HG02798 (cell line): Measurements from ENCODE around the gene AKAP6.
"Not testable (repeated sequence)": the region's sequence is repeated elsewhere in the genome, so short reads cannot be mapped to it uniquely, and the experiment has no call there.

Experiments
- ATAC-seq: cut with Tn5 transposase; IDR thresholded peaks from one replicate; pipeline ENCODE4 v1.9.1; 2021; ENCODE audit warnings: mild to moderate bottlenecking; ENCODE audit not compliant: unreplicated experiment, poor library complexity

Gene AKAP6

GRCh38 chr14:32434880-32435279 lies 105.8 kb downstream of the AKAP6 start:
- ATAC-seq = no peak

GRCh38 chr14:32435411-32435810 lies 106.3 kb downstream of the AKAP6 start:
- ATAC-seq = no peak

DNA sequence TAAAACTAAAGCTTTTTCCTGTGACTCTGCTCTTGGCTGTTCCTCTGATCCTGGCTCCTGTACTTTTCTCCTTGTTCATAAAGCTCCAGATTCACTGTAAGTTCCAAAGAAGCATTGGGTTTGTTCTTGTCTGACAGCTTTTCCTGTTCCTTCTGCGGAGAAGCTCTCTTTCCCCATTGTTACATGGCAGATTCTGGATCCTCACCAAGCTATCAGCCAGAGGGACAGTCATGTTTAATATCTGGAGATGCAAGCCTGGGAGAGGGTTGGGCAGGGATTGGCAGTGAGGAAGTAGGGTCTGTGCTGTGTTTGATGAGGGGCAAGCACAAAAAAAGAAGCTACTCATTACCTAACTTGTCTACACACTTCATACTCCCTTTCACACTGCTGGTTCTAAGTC lies 107.9 kb downstream of the AKAP6 start:
- ATAC-seq = no peak

DNA sequence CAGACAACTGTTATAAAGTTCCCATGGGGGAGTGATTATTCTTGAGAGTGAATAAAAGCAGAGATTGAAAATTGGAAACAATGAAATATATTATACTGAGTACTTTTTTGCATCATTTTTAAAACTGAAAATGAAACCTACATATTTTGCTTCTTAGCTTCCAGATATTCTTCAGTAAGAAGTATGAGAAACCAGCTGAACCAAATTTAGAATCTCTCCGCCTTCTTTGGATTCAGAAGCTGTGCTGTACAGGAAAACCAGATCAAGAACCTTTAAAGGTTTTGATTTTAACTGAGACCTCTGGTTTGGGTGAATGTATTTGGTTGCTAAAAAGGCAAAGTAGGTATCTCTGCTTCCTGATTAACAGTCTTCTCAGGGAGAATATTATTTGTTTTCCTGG lies 109.4 kb downstream of the AKAP6 start:
- ATAC-seq = no peak

DNA sequence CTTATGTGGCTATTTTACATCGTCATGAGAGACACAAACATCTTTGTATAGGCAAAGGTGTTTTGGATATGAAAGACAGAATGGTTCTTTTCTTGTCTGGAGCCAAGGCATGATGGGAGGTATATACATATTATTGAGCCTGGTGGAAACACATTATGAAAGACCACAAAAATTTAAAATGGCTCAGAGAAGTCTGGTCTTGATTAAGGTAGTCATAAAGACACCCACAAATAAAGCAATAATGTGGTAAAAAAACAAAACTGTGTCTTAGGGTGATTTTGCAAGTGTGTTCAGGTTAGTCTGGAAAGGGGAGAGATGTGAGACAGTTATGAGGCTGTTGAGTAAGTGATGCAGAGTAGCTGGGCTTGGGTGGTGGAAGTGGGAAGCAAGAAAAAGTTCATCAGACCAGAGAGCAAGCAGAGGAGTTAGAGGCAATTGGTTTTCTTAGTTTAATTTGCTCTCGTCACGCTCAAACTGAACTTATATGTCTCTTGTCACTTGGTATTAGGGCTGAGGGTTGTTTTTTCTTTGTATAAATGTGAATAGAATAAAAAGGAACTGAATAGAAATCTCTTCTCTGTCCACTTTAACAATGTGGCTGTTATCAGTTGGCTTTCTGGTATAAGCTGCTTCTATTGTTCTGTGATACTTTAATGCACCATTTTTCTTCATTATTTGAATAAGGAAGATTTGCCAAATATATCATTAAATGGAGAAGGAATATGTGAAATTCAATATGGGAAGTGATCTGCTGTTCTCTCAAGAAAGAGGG lies 115.0 kb downstream of the AKAP6 start:
- ATAC-seq = no peak

GRCh38 chr14:32447371-32447770 lies 118.3 kb downstream of the AKAP6 start:
- no peak for ATAC-seq

DNA sequence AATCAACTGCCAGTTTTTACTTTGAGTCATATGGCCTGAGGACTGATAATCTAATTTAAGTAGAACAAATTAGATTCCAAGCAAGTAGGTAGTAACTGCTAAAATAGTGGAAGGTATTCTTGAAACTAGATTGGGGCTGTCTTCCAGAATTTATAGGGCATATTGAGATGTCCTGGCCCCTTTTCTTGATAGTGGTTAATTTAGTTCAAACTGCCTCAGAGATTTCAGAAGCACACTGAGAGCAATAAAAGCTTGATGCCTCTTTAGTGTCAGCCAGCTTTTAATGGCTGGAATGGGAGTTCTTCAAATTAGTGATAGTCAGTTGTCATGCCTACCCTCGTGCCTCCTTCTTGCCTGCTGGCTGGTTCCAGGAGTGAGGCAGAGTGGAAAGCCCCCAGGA lies 120.5 kb downstream of the AKAP6 start:
- no peak for ATAC-seq

- no peak for ATAC-seq
Measured at GRCh38 chr14:32450919-32451675, 122.0 kb downstream of the AKAP6 start.

DNA sequence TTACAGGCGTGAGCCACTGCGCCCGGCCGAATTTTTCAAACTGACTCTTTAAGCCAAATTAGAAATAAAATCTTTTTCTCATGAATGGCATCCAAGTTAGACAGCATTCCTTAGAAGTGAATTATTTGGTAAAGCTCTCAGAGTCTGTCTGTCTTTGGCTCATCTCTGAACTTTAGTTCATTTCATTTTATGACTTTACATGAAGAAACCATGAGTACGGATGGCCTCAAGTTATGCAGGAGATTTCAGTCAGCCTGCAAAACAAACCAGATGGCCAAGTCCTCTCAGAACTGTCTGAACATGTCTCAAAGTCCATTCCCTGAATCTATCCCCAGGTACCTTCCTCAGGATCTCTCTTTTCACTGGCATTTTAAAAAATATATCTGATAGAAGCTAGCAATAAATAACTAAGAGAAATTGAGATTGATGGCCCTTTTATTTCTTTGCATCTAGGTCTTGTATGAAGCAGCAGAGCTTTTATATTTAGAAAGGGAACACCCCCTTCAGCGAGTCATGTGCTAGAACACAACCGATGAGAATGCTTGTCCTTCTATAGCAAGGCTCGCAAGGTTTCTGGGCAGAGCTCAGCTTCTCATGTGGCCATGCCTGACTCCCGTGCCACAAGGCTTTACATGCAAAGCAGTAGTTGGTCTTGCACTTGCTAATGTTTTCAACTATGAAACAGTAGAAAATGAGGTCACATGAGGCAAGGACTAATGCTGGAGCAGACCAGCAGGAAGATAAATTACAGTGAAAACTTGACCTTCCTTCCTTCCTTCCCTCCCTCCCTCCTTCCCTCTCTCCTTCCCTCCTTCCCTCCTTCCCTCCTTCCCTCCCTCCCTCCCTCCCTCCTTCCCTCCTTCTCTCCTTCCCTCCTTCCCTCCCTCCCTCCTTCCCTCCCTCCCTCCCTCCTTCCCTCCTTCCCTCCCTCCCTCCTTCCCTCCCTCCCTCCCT lies 125.0 kb downstream of the AKAP6 start:
- no peak for ATAC-seq

GRCh38 chr14:32457213-32457920 lies 128.3 kb downstream of the AKAP6 start:
- no peak for ATAC-seq

GRCh38 chr14:32458720-32459119 lies 129.6 kb downstream of the AKAP6 start:
- ATAC-seq = no peak

- ATAC-seq = no peak
Measured at GRCh38 chr14:32460267-32460666, 131.2 kb downstream of the AKAP6 start.

DNA sequence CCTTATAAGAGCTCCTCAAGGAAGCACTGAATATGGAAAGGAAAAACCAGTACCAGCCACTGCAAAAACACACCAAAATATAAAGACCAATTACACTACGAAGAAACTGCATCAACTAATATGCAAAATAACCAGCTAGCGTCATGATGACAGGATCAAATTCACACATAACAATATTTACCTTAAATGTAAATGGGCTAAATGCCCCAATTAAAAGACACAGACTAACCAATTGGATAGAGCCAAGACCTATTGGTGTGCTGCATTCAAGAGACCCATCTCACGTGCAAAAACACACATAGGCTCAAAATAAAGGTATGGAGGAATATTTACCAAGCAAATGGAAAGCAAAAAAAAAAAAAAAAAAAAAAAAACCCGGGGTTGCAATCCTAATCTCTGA lies 133.5 kb downstream of the AKAP6 start:
- not testable (repeated sequence) for ATAC-seq

DNA sequence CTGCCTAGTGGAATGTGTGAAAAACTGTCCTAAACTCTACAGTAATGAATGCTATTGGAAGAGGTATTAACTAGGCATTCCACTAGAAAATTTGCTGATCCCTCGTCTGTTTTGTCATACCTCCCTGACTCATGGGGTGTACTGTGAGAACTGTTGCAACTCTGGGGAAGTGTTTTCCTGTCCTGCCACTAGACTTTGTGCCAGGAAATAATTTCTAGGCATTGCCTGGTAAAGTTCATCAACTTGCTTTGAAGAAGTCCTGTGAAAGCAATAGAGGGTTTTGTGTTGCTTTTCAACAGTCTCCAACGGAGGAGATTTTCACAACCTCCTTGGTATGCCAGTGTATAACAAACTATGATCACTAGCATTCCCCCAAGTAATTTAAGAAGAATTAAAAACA lies 139.9 kb downstream of the AKAP6 start:
- no peak for ATAC-seq

GRCh38 chr14:32469388-32470160 lies 140.5 kb downstream of the AKAP6 start:
- no peak for ATAC-seq

DNA sequence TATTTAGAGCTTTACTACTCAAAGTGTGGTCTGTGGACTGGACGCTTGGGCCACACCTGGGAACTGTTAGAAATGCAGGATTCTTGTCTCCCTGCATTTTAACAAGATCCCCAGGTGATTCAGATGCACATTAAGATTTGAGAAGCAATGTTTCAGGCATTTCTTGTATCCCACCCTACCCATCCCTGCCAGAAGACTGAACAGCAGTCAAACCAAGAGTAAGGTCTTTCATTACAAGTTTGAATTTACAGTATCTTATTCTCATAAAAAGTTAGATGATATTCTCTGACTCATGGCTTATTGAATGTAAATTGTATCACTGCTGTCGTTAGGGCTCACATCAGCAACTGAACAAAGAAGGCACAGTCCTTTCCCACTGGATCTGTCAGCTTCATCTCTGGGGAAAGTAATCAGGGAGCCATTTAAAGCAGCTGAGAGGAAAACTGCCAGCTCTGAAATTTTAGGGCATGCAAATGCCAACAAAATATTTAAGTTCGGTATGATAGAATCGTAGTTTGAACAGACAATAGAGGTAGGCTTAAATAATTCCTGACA lies 141.1 kb downstream of the AKAP6 start:
- ATAC-seq = no peak

DNA sequence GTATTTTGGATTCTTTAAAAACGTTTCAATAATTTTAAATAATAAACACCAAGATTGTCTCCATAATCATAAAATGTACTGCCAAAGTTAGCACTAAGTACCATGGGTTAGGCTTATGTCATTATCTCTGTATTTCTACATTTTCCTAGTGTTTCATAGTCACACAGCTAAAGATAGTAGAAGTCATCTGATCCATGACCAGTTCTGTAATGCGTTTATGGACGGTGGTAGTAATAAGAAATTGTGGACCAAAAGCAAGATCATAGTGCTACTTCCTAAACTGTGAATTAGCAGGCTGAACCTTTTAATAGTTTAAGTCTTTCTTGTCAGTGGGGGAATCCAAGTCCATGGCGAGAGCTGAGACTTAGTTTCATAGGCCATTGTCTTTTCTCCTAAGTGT lies 142.1 kb downstream of the AKAP6 start:
- ATAC-seq = no peak

DNA sequence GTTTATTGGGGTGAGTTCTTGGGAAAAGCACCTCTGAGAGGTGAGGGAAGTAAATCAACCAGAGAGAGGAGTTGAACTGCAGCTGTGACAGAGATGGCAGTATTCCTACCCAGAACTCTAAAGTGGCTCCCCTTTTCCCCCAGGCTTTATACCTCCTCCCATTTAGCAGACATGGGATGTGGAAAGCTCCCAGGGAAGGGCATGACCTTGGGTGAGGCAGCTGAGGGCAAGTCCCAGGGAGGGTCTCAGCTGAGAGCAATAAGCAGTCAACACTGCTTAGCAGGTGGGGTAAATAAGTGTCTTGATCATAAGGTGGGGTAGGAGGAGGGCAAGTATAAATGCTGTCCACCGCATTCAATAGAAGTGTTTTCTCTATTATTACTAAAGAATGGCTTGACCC lies 143.0 kb downstream of the AKAP6 start:
- ATAC-seq = no peak
